Erythroblast (primary cell): ENCODE results near the gene SLC38A3.
"Not testable (repeated sequence)": the region's sequence is repeated elsewhere in the genome, so short reads cannot be mapped to it uniquely, and the experiment has no call there.

Experiments used
- GATA1 ChIP-seq: IDR thresholded peaks from 2 replicates; pipeline ENCODE4 v1.6.1; 2011; ENCODE audit warnings: low read depth, mild to moderate bottlenecking, control low read depth, low read length, moderate library complexity
- POLR2A ChIP-seq: IDR thresholded peaks from 2 replicates; pipeline ENCODE4 v1.6.1; 2011; ENCODE audit warnings: mild to moderate bottlenecking, low read length

DNA sequence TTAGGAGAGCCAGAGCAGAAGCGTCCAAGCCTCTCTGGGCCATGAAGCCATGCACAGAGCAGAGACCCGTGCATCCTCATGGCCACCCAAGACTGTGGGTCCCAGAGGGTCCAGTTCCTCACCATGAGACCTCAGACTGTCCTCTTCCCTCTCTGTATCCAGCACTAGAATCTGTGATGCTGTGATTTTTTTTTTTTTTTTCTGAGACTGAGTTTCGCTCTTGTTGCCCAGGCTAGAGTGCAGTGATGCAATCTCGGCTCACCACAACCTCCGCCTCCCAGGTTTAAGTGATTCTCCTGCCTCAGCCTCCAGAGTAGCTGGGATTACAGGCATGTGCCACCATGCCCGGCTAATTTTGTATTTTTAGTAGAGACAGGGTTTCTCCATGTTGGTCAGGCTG lies 39.7 kb downstream of the SLC38A3 start:
- not testable (repeated sequence) for TF ChIP-seq POLR2A, GATA1
